Lower leg skin (tissue), 3 donors: ENCODE results near the gene SLC10A6.

Experiments
- POLR2A ChIP-seq, 2 donors: fragments of 450-650 bp; IDR thresholded peaks; one replicate each; pipeline ENCODE4 v1.6.1; 2016 to 2017; ENCODE audit warnings: antibody characterized with exemption in 2 of 2, mild to moderate bottlenecking in 1 of 2, moderate library complexity in 1 of 2
- TF ChIP-seq, protein P1 (sequence below), 3 donors: fragments of 450-650 bp; IDR thresholded peaks; one replicate each; pipeline ENCODE4 v1.5.1; 2016; ENCODE audit warnings: antibody characterized with exemption in 3 of 3, mild to moderate bottlenecking in 3 of 3, moderate library complexity in 2 of 3

DNA sequence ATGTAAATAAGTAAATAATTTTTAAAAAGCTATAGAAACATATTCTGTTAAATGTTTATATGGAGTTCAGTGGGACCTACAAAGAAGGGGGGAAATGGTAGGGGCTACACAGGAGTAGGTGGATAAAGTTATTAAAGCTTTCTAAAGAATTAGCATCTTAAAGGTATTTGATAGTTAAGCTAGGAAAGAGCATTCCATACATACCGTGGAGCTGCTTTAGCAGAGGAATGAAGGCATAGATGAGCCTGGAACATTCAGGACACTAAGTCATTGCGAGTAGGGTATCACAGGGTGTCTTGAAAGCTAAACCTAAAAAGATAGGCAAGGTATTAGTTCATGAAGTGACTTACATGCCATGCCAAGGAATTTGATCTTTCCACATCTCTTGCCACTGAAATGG is 60.4 kb downstream of the SLC10A6 start:
- no peak for TF ChIP-seq POLR2A (IDR thresholded peaks at IDR 0.05)
- TF ChIP-seq, protein P1, sequence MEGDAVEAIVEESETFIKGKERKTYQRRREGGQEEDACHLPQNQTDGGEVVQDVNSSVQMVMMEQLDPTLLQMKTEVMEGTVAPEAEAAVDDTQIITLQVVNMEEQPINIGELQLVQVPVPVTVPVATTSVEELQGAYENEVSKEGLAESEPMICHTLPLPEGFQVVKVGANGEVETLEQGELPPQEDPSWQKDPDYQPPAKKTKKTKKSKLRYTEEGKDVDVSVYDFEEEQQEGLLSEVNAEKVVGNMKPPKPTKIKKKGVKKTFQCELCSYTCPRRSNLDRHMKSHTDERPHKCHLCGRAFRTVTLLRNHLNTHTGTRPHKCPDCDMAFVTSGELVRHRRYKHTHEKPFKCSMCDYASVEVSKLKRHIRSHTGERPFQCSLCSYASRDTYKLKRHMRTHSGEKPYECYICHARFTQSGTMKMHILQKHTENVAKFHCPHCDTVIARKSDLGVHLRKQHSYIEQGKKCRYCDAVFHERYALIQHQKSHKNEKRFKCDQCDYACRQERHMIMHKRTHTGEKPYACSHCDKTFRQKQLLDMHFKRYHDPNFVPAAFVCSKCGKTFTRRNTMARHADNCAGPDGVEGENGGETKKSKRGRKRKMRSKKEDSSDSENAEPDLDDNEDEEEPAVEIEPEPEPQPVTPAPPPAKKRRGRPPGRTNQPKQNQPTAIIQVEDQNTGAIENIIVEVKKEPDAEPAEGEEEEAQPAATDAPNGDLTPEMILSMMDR (IDR thresholded peaks at IDR 0.05) = no peak
